Measurements from ENCODE around the gene MBP.
"Not testable (repeated sequence)": the region's sequence is repeated elsewhere in the genome, so short reads cannot be mapped to it uniquely, and the experiment has no call there.

Gene MBP

DNA sequence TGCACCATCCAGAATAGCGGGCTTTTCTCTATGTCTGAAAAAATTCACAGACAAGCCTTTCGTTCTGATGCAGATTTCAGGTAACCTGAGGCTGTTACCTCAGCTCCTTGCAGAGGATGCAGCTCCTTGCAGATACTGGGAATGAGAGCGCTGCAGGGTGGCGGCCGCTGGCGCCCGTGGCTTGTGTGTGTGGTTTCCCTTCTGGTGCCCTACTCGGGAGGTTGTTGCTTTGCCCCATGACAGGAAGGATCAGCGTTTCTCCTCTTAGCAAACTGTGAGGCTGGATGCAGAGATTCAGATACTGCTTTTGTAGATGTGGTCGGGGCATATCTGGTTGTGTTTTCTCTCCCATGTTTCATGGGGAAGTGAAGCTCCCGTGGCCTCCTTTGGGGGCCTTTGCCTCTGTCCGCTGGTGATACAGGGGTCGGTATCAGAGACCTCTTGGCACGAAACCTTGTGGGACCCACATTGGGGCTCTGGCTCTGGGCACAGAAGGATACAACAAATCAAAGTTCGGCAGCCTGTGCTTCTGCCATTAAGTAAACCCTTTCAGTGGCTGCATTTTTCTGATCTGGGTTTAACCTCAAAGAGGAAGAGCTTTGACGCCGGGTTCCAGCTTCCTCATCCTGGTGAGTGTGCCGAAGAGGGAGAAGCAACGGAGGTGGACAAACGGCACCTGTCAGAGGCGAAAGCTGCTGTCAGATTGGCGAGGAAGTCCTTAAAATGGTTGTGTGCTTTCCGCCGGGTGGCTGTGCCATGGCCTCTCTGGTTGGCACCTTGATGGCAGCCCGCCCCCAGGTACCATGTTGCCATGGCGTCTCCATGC, 127.8 kb downstream of the MBP start:
- DNase-seq (ENCODE audit: low read depth): no peak

DNA sequence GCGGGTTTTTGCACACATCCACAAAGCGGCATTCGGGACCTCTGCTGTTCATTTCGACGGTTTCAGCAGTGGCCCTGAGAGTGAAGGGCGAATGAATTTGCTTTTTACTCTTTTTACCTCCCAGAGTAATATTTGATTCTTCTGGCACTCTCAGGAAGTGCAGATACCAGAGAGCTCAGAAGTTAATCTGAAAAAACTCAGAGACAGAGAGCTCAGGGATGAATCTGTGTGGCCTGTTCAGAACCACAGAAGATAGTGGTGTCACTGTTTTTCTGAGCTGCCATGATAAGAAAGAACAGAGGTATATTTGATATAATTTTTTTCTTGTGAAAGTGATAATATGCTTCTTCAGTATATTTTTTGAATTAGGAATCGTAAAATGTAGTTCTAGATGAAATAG, 129.3 kb downstream of the MBP start:
- no peak for DNase-seq (ENCODE audit: low read depth)

DNA sequence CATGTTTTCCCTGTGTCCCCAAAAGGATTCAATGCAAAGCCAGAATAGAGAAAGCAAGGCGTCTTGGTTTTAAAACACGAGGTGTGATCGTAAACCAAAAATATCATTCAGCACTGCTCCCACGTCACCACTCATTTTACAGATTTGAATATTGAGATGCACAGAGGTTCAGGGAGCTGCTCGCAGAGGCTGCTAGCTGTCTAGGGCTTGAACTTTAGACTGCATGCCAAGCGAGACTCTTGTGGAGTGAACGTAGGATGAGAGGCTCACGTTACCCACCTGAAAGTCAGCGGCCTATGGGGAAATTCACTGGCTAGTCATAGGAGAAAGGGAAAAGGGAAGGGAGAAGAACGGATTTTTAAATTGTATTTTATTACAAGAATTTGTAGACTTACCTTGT, 130.1 kb downstream of the MBP start:
- no peak for DNase-seq (ENCODE audit: low read depth)

DNA sequence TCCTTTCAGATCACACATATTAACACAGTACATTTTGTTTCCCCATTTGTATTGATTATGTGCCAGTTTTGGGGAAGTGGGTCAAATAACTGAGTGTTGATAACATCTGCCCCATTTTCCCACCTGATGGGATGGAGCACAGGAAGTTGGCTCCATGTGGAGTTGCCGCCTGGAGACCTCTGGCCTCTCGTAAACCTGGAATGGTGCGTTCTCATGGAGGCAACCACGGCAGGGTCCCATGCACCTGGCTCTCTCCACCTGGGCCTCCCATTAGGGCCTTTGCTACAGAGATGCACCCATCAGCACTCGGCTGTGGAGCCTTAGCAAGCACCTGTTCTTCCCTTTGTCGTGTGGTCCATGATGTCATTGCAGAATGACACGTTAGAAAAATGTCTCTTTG, 130.6 kb downstream of the MBP start:
- no peak for DNase-seq (ENCODE audit: low read depth)

DNA sequence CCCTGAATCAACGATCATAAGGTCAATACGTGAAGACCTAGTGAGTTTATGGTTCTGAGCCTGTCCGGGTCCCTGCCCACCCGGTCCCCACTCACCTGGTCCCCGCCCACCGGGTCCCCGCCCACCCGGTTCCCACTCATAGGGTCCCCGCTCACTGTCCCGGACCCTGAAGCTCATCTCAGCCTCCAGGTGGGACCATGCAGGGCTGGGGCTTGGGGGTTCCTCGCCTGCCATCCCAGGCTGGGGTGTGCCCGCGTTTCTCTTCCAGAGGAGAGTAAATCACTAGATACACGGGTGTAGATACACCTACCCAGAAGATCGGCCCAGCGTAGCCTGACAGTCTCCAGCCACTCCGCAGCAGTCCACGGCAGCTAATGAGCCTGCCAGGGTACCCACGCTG, 131.5 kb downstream of the MBP start:
- DNase-seq (ENCODE audit: low read depth): no peak

DNA sequence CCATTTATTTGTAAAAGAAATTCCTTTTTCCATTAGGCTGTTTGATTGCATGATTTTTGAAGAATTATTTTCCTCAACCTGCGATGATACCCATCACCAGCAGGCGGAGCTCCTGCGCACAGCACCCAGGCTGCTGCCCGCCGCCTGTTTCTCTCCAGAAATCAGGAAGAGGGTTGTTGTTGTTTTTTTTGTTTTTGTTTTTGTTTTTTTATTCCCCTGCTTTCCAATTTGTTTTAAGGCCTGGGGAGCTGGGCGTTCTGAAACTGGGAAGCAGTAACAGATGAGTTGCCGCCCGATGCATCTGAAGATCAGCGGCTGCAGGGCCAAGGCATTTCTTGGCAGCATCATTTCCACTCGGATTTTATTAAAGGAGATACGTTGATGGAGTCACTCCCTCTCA, 132.1 kb downstream of the MBP start:
- peak; percentile 31 for DNase-seq (ENCODE audit: low read depth)

DNA sequence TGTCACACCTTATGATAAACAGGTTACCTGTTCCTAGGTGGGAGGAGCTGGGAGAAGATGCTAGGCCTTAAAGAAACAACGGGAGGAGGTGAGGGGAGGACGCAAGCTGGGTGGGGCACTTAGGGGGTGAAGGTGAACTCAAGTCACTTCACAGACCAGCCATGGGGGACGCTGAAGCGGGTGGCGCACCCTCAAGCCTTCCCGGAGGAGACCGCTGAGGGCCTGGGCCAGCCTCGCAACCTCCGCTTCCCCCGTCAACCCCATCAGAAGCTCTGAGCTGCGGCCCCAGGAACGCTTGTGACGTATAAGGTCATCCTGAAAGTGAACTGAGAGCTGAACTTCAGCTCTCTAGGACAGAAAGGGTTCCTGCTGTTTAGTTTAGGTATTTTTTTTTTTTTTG, 133.5 kb downstream of the MBP start:
- no peak for DNase-seq (ENCODE audit: low read depth)

DNA sequence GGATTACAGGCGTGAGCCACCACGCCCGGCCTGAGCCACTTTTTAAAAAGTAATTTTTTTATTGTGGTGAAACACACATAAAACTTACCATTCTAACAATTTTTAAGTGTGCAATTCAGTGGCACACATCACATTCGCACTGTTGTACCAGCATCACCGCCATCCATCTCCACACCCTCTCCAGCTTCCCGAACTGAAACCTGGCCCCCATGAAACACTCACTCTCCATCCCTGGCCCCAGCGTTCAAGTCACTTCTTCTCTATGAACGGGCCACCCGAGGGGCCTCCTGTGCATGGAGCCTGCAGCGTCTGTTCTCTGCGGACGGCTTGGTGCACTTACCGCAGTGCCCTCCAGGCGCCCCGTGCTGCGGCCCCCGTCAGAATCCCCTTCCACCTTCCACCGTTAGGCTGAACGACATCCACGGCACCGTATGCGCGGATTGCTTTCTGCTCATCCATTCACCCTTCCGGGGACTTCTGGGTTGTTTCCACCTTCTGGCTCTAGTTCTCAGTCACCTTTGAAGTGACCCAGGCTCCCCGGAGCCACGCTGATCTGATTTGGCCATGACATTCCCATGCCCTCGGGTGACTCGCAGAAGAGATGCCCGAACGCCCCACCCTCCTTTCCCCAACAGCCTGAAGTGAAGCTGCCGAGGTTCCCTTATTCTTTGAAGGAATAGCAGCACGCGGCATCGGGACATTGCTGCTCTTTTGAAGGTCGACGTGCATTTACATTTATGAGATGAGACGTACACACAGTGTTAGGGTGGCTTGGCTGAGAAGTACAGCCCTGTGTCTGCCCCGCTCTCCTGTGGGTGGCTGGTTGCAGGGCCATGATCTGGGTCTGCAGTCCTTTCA, 134.4 kb downstream of the MBP start:
- no peak for DNase-seq (ENCODE audit: low read depth)

DNA sequence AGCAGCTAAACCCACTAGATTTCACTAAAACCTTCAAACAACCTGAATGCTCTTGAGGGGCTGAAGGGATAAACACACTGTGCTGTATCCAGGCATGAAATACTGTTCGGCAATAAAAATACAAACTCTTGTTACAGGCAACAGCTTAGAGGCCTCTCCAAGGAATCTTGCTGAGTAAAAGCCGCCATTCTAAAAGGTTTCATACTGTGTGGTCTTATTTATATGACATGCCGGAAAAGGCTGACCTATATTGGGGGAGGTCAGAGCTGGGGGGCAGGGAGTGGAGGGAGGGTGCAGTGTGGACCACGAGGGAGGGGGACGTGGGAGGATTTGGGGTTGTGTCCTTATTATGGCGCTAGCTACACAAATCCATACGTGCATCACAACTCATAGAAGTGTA, 136.2 kb downstream of the MBP start:
- no peak for DNase-seq (ENCODE audit: low read depth)

DNA sequence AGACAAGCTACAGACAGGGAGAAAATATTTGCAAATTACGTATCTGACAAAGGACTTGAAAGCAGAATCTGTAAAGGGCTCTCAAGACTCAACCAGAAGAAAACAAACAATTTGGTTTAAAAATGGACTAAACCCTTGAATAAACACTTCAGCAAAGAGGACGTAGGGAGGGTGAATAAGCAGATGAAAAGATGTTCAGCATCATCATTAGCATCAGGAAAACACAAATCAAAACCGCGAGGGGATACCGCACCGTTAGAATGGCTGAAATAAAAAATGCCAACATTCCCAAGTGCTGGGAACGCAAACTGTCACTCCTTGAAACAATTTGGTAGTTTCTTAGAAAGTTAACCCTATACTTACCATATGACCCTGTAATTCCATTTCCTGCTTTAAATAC, 136.7 kb downstream of the MBP start:
- no peak for DNase-seq (ENCODE audit: low read depth)

DNA sequence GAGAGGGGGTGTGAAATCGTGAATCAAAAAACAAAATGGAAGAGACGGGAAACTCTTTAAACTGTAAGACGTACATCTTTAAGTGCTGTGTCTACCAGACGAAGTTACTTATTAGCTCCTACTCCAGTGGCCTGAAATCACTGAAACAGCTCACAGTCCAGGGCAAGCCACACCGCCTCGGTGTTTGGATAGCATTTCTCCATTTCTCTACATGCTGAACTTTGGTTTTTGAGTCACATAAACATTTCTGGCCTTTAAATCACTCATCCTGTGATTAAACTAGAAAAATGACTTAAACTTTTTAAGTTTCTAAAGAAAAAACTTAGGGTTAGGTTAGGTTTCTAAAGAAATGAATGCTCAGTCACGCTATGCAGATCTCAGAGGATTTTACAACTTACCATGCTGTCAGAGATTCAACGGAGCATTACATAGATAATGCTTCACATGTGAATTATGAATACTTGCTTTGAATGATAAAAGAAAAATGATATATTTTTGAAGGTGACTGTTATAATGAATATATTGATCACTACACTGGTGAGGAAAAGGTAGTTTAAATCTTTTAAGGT, 138.4 kb downstream of the MBP start:
- DNase-seq (ENCODE audit: low read depth): no peak

DNA sequence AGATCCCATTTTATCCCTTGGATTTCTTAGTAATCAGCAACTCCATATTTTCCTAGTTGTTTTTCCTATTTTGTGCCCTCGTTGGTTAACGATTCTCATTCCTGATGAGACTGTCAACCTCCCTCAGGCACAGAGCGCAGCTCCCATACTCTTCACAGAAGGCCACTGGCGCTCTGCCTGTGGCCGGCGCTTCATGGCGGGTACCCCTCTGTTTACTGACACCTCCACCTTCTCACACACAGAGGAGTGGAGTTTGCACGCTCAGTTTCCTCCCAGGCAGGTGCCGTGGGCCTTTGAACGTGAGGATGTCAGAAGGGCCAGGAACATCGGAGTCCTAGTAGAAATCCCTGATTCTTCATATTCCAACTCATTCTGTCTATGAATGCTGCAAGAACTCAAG, 139.0 kb downstream of the MBP start:
- no peak for DNase-seq (ENCODE audit: low read depth)

DNA sequence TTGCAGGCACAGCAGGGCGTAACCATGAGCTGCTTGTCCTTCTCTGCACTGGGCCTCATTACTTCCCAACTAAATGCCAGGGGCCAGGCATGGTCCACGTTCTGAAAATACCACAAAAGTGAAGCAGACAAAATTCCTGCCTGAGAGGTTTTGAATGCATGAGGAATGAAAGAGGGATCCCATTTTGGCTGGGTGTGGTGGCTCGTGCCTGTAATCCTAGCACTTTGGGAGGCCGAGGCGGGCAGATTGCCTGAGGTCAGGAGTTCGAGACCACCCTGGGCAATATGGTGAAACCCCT, 139.5 kb downstream of the MBP start:
- no peak for DNase-seq (ENCODE audit: low read depth)

DNA sequence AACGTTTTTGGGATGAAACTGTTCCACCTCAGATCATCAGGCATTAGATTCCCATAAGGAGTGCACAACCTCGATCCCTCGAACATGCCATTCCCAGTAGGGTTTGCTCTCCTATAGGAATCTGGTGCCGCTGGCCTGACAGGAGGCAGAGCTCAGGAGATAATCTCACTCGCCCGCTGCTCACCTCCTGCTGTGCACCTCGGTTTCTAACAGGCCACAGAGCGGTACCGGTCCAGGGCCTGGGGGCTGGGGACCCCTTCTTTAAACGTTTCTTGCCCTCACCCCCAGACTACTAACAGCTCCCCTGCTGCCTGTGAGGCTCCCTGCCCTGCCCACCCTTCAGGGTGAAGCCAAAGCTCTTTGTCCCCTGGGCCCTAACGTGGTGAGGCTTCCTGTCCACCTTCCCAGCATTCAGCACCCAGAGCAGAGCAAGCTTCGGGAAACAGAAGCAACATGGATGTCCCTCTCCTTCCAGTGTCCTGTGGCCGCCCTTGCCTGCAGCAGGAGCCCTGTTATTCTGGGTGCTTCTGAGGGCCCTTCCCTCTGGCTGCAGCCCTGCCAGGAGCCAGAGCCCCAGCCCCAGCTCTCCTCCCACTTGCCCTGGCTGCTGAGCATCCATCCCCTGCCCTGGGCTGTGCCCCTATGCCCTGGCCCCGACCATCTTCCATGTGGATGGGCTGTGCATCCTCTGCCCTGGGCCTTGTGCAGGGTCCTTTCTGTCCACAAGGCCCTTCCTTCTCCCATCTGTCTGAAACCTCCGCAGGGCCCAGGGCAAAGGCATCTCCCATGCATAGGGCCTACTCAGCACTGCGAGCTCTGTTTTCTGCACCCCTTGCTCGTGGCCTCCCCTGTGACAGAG, 140.1 kb downstream of the MBP start:
- DNase-seq (ENCODE audit: low read depth): no peak

DNA sequence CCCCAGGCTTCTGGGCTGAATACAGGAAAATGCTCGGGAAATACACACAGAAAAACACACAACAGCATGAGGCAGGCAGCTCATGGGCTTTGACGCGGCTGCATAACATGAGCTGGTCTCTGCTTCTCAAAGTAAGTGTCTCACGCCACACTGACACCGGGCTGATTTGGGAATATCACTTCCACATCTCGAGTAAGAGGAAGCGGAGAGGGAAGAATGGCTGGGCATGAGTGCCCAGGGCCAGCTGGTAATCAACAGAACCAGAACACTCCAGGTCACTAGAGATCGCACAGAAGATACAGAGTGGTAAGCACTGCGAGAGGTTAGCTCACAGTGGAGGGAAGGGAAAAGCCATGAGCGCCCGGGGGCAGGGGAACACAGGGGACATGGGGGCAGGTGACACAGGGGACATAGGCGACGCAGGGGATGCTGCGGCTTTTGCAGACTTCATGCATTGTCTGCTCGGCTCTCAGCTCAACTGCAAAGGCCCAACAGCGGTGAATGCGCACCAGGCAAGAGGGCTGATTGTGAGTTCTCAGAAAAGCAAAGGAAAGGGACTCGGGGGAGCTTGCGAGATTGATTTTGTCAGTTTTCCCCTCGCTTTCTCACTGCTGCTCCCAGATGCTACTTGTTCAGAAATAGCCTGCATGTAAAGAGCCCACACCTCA, 141.4 kb downstream of the MBP start:
- DNase-seq (ENCODE audit: low read depth): no peak

DNA sequence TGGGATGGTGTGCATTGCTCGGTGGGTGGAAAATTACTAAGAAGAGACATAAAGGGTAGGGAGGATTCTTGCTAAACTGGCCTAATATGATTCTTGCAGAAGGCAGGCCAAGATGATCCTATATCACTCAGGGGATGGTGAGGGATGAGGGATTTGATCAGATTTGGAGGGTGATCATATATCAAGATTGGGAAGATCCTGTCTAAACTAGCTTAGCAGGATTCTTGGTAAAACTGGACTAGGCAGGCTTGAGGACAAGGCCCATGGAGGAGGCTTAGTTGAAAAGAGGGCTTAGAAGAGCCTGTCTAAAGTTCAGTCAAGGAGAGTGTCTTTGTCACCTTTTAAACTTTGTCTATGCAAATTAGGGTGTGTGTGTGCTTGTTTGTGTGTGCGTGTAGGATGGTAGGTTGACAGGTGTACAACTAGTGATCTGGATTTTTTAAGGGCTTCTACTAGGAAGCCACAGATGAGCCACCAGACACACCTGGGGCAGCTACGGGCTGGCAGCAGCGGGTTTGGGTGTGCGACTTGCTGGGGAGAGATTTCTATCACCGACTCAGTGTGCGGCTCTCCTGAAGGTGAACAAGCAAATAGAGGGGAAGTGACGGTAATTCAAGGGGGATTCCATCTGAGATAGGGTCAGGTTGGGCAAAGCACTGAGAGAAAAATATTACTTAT, 142.1 kb downstream of the MBP start:
- not testable (repeated sequence) for DNase-seq (ENCODE audit: low read depth)

DNA sequence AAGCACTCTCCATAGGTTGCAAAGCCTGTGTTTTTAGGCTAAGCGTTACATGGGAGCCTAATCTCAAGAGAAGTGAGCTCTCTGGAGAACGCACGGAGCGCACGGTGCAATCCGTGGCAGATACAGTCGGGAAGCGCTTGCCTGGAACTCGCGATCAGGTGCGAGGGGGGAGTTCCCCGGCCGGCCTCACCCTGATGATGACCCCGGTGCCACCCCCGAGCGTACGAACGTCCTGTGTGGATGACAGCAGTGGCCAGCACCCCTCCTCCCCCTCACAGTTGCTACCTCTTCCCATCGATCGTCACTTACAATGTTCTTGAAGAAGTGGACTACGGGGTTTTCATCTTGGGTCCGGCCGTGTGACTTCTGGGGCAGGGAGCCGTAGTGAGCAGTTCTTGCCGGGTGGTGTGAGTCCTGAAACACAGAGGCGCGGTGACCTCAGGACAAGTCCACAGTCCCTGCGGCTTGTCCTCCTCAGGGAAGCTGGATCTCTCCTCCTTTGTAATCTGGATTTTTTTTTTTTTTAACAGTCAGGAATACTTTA, 142.9 kb downstream of the MBP start:
- no peak for DNase-seq (ENCODE audit: low read depth)

DNA sequence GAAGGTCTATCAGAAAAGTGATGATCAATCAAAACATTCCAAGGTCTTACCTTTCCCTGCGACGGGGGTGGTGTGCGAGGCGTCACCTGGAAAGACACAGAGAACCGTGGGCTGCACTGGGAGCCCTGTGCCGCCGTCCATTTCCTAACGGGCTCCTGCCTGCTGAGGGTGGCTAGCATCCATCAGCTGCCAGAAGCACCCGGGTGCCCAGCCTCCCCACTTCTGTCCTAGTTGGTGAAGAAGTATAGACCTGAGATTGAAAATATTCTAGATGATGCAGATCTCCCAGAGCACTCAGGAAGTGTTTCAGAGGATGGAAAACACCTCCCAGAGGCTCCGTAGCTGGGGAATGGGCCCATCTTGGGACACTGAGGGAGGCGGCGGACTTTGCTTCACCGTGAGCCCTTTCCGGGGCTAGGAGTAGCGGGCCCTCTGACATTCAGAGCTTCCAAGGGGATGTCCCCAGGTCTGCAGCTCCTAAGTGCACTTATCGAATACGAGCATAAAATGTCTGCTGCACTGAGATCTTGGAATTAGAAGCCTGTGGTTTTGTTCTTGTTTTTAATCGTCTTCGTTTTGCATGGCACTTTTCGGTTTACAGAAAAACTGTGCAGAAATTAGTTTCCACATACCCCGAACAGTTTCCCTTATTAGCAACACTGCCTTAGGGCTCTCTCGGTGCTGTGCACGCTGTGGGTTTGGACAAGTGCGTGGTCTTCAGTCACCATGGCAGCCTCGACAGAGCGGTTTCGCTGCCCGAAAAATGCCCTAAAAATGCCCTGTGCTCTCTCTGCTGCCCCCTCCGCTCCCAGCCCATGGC, 143.5 kb downstream of the MBP start:
- no peak for DNase-seq (ENCODE audit: low read depth)

DNA sequence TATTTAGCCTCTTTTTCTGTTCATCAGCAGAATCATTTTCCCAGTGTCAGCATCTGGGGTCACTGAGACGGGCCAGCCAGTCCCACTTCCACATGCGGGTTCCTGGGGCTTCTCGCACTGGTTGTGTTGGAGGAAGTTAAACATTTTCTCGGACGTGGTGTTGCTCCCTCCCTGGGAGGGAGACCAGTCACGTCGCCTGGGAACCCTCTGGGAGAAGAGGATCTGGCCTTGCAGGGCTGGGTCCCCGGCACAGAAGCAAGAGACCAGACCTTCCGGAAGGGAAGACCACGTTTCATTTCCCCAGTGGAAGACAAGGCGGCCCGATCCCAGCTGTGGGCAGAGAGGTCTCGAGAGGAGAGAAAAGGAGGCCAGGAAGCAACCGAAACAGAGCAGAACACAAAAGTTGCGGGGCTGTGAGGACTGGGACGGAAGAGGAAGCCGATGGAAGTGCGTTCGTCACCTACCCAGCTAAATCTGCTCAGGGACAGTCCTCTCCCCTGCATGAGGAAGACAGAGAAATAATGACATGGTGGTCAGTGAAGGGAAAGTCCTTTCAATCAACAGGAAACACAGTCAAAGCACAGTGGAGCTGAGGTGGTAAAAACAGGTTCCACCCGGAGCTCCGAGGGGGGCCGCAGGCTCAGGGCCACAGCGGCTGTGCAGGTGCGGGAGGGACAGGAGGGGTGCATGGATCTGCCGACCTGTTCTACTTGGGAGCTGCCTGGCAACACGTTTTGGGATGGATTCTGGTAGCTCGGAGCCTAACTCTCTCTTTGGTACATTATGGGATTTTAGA, 144.4 kb downstream of the MBP start:
- no peak for DNase-seq (ENCODE audit: low read depth)
